ENCODE measurements around the gene CLEC4F.
A peak's percentile ranks its signal among the peaks of the same experiment; 100 is the strongest.

CLEC4F gene

DNA sequence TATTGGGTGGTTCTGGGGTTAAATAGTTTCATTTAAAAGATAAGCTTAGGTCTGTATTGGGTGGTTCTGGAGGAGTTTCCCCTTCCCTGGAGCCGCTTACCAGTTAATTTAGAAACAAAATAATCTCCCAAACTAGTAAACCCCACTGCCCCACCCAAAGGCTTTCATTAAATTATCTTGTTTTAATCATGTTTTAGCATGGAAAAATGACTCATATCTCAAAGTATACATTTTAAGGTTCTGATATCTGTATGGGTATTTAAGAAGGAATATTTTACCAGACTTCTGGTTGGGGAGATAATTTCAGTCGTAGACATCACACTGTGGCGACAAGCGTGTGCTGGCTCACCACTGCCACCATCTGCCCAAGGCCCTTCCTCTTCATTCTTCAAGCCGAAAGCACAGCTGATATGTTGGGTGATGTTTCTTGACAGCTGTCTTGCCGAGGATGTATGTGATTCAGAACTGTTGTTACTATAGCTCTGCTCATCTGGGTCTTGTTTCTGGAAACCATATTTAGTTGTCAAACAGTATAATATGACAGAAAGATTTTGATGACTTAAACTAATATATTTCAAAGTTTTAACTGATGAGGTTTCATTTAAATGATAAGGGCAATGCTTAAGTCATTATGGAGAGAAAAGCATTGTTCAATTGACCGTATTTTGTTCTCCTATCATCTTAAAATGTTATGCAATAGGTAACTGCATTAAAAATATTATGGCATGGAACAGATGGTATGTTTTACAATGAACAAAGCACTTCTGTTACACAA lies 35.1 kb downstream of the CLEC4F start:
- DNase-seq (ENCODE audit: low spot score), result peak; percentile 49

GRCh38 chr2:70784320-70784719 lies 36.1 kb downstream of the CLEC4F start:
- DNase-seq (ENCODE audit: low spot score), result no peak

- no peak for DNase-seq (ENCODE audit: low spot score)
These were observed 40.4 kb downstream of the CLEC4F start for GRCh38 chr2:70779911-70780545.

- no peak for DNase-seq (ENCODE audit: low spot score)
These were observed 40.9 kb downstream of the CLEC4F start for GRCh38 chr2:70779491-70779890.

DNA sequence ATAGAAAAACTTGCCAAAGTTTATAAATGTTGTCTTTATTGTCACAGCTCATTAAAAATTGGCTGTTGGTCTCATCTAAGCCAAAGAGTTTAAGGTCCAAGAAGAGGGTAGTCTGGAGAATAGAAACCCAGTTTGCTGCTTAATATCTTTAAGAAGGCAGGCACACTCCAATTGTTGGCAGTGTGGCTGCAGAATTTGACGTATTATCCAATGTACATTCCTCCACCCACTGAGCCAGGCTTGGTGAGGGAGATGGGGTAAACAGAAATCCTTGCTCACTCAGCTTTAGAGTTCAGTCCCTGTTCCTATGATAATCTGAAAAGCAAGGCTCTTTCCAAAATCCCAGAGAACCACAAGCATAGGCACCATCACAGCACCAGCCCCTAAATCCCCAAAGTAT lies 41.7 kb downstream of the CLEC4F start:
- DNase-seq (ENCODE audit: low spot score), result no peak

DNA sequence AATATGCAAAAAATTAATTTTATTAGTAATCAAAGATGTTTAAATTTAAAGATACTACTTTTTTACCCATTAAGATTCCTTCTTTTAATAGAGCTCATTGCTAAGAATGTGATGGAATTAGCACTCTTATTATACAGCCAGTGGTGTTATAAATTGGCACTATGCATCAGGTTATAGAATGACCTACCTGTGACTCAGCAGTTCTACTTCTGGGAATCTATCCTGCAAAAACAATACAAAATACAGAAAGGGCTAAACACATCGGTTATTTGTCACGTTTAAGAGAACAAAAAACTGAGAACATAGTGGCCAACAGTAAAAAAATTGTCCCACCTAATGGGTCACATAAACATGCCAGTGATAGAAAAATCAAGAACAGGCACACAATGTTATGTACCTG lies 42.9 kb downstream of the CLEC4F start:
- DNase-seq (ENCODE audit: low spot score), result no peak

GRCh38 chr2:70776266-70776665 lies 44.1 kb downstream of the CLEC4F start:
- no peak for DNase-seq (ENCODE audit: low spot score)

- no peak for DNase-seq (ENCODE audit: low spot score)
These were observed 45.3 kb downstream of the CLEC4F start for GRCh38 chr2:70775141-70775540.

GRCh38 chr2:70772486-70773155 lies 47.8 kb downstream of the CLEC4F start:
- no peak for DNase-seq (ENCODE audit: low spot score)

DNA sequence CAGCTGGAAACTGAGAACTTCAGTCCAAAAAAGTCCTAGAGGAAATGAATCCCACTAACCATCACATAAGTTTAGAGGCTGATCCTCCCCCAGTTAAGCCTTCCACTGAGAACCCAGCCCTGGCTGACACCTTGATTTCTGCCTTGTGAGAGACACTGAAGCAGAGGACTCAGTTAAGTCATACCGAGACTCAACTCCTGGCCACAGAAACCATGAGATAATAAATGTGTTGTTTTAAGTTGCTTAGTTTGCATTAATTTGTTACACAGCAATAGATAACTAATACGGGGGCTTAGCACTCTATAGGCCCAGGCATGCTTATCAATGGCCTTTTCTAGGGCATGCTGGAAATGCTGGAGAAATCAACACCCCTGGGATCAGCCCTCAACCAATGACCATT lies 49.0 kb downstream of the CLEC4F start:
- DNase-seq (ENCODE audit: low spot score), result no peak

GRCh38 chr2:70769450-70769849 lies 50.9 kb downstream of the CLEC4F start:
- no peak for DNase-seq (ENCODE audit: low spot score)

- no peak for DNase-seq (ENCODE audit: low spot score)
These were observed 51.8 kb downstream of the CLEC4F start for GRCh38 chr2:70768590-70769085.

DNA sequence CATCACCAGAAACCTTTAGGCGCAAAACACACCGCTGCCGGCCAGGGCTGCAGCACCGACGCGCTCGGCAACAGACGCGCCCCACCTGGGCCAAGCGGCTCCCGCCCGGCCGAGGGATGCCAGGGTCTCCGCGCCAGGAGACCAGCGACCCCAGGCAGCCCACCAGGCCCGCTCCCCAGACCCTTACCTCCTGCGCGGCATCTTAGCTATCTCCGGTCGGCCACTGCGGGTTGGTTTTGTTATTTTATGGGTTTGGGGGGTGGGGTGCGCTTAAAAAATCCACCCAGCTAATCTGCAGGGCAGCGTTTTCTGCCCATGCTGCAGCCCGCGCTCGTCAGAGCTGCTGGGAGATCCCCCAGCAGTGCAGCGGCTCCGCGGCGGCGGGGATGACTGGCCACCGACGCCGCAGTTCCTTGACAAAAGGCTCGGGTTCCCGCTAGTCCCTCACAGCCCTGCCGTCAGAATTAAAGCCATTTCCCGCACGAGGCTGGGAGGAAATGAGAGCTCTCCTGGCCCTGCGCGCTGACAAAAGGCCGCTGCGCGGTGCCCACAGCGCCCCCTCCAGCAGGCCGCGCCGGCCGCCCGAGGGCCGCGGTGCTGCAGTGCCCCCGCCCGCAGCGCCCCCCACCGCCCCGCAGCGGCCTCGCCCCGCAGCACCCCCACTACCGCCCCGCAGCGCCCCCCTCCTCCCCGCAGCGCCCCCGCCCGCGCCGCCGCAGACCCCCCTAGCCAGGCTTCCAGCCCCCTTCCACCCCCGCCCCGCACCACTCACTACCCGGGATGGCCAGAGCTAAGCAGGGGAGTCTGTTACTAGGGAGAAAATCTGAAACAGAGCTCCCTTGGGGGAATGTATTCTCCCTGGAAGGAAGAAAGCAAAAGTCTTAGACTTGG lies 52.5 kb downstream of the CLEC4F start, which contains the start of gene ADD2:
Gene ADD2 (minus strand): TSS at position 502 of the 891 bp plus-strand sequence. CDS start 61,792 bp downstream, outside the sequence.
- DNase-seq (ENCODE audit: low spot score), result no peak

GRCh38 chr2:70767079-70767698 lies 53.2 kb downstream of the CLEC4F start:
- DNase-seq (ENCODE audit: low spot score), result no peak

DNA sequence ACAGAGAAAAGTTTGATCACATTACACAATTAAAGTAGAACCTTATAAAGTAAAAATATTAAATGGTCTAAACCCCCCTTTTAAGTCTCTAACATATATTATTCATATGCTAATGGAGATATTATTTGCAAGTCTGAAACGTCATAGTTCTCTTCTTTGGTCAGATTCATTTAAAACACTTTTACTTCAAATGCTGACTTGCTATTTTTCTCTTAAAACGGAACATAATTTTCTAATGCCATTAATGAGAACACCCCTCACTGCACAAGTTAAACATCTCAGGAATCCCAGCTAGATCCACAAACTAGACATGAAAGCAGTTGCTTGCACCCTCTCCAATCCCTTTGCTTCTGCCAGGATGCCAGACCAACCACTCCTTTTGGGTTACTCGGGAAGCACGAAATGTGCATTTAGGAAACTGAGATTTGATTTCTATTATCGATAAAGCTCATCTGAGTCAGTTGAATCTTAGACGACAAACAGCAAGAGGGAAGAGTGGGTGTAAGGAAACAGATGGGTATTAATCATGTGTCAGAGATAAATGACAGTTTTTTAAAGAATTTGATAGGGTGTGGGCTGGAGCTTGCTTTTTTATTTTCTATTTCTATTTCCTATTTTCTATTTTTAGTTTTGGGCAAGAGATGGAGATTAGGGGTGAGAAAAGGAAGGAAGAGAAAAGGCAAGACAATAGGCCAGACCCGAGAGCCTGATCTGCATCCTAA lies 53.9 kb downstream of the CLEC4F start:
- DNase-seq (ENCODE audit: low spot score), result no peak

DNA sequence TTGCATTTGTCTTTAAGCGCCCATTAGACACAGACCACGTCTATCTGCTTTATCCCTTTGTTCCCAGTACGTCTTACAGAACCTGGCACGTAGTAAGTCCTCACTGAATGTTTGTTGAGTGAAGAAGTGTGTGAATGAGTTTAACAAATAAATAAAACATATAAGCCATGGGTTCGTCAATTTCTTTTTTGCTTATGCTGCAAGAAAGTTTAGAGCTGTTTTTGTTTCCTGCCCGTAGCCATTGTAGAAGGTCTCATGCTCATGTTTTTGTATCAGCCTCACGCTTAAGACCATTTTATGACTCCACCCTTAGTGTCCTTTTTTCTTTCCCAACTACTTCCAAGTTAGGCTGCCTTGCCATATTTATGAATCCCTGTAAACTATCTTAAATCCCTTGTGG lies 54.9 kb downstream of the CLEC4F start:
- DNase-seq (ENCODE audit: low spot score), result no peak

- no peak for DNase-seq (ENCODE audit: low spot score)
These were observed 61.0 kb downstream of the CLEC4F start for GRCh38 chr2:70759446-70759845.
